HG02763 (cell line): Measurements from ENCODE around the gene ATOH8.

Experiments used
- ATAC-seq: cut with Tn5 transposase; IDR thresholded peaks from one replicate; pipeline ENCODE4 v1.9.1; 2021; ENCODE audit warnings: mild to moderate bottlenecking, moderate library complexity; ENCODE audit not compliant: unreplicated experiment

ATOH8 gene

GRCh38 chr2:85753035-85753524 is 711 bp upstream of the ATOH8 start:
- no peak for ATAC-seq

- no peak for ATAC-seq
Measured at GRCh38 chr2:85754313-85755095, 713 bp downstream of the ATOH8 start.

- ATAC-seq, result no peak
Measured at GRCh38 chr2:85755122-85756027, 1.6 kb downstream of the ATOH8 start.

- ATAC-seq, result no peak
Measured at GRCh38 chr2:85756195-85756594, 2.4 kb downstream of the ATOH8 start.

- ATAC-seq, result no peak
Measured at GRCh38 chr2:85756822-85757435, 3.1 kb downstream of the ATOH8 start.

GRCh38 chr2:85757860-85758259 is 4.1 kb downstream of the ATOH8 start:
- ATAC-seq, result no peak

GRCh38 chr2:85758361-85759256 is 4.8 kb downstream of the ATOH8 start:
- no peak for ATAC-seq

- ATAC-seq, result no peak
Measured at GRCh38 chr2:85759257-85759613, 5.4 kb downstream of the ATOH8 start.

GRCh38 chr2:85760371-85760770 is 6.6 kb downstream of the ATOH8 start:
- no peak for ATAC-seq

- ATAC-seq, result no peak
Measured at GRCh38 chr2:85760872-85761271, 7.1 kb downstream of the ATOH8 start.

- no peak for ATAC-seq
Measured at GRCh38 chr2:85761512-85761944, 7.7 kb downstream of the ATOH8 start.

GRCh38 chr2:85761946-85762345 is 8.2 kb downstream of the ATOH8 start:
- no peak for ATAC-seq

- ATAC-seq, result no peak
Measured at GRCh38 chr2:85763132-85763531, 9.3 kb downstream of the ATOH8 start.

- ATAC-seq, result no peak
Measured at GRCh38 chr2:85763831-85764230, 10.0 kb downstream of the ATOH8 start.

GRCh38 chr2:85765081-85765731 is 11.4 kb downstream of the ATOH8 start:
- no peak for ATAC-seq

GRCh38 chr2:85766229-85766628 is 12.4 kb downstream of the ATOH8 start:
- ATAC-seq, result no peak

GRCh38 chr2:85767803-85768665 is 14.2 kb downstream of the ATOH8 start:
- no peak for ATAC-seq

GRCh38 chr2:85768713-85769112 is 14.9 kb downstream of the ATOH8 start:
- ATAC-seq, result no peak
